HepG2 (cell line): ENCODE results near the gene GGA3. TPM values are rescaled to one million over a fixed set of nuclear protein-coding genes. Genes with fewer than 3 reads are reported as not detected.

Experiments used
- DNMT3B ChIP-seq: conservative IDR thresholded peaks from 2 replicates; pipeline ENCODE4 v1.6.1; 2016; ENCODE audit warnings: missing biosample characterization, control low read depth
- FOXK1 ChIP-seq: sonication (generic); formaldehyde crosslinking; IDR thresholded peaks from 2 replicates; pipeline ENCODE4 v1.4.0; 2020; ENCODE audit warnings: low read depth, missing genetic modification reagents, borderline replicate concordance
- HNF1A ChIP-seq, 2 experiments: sonication (generic) in 1 of 2; formaldehyde crosslinking in 1 of 2; IDR thresholded peaks; 2 replicates each; pipeline versions ENCODE4 v1.4.0 to v1.6.1; 2016 to 2020; ENCODE audit warnings: borderline replicate concordance in 1 of 2, low read depth in 1 of 2, mild to moderate bottlenecking in 1 of 2, missing genetic modification reagents in 1 of 2
- HOXA7 ChIP-seq: sonication (generic); formaldehyde crosslinking; IDR thresholded peaks from 2 replicates; pipeline ENCODE4 v1.8.1; 2022; ENCODE audit warnings: mild to moderate bottlenecking, missing genetic modification reagents, moderate library complexity
- MED1 ChIP-seq: sonication (generic); formaldehyde crosslinking; IDR thresholded peaks from 2 replicates; pipeline ENCODE4 v1.4.0; 2020; ENCODE audit warnings: missing genetic modification reagents
- NR1H2 ChIP-seq: sonication (generic); formaldehyde crosslinking; IDR thresholded peaks from 2 replicates; pipeline ENCODE4 v1.8.1; 2022; ENCODE audit warnings: low read depth, missing genetic modification reagents, borderline replicate concordance
- PPARG ChIP-seq: conservative IDR thresholded peaks from 2 replicates; pipeline ENCODE4 v1.6.1; 2016; ENCODE audit warnings: missing biosample characterization, missing genetic modification reagents
- PRDM15 ChIP-seq: sonication (generic); formaldehyde crosslinking; IDR thresholded peaks from 2 replicates; pipeline ENCODE4 v1.4.0; 2020; ENCODE audit warnings: missing genetic modification reagents
- TSC22D2 ChIP-seq: sonication (generic); formaldehyde crosslinking; IDR thresholded peaks from 2 replicates; pipeline ENCODE4 v1.5.1; 2020; ENCODE audit warnings: missing genetic modification reagents, mild to moderate bottlenecking, borderline replicate concordance
- XBP1 ChIP-seq: sonication (generic); formaldehyde crosslinking; IDR thresholded peaks from 2 replicates; pipeline ENCODE4 v1.5.0; 2020; ENCODE audit warnings: missing genetic modification reagents
- ZMYM2 ChIP-seq: sonication (generic); formaldehyde crosslinking; IDR thresholded peaks from 2 replicates; pipeline ENCODE4 v1.8.0; 2022; ENCODE audit warnings: mild to moderate bottlenecking, missing genetic modification reagents
- ZNF10 ChIP-seq: sonication (generic); formaldehyde crosslinking; IDR thresholded peaks from 2 replicates; pipeline ENCODE4 v1.4.0; 2020; ENCODE audit warnings: mild to moderate bottlenecking, low read depth, missing genetic modification reagents, borderline replicate concordance
- ZNF12 ChIP-seq: sonication (generic); formaldehyde crosslinking; IDR thresholded peaks from 2 replicates; pipeline ENCODE4 v1.5.0; 2020; ENCODE audit warnings: missing genetic modification reagents
- ZNF138 ChIP-seq: sonication (generic); formaldehyde crosslinking; IDR thresholded peaks from 2 replicates; pipeline ENCODE4 v1.5.0; 2020; ENCODE audit warnings: mild to moderate bottlenecking, low read depth, missing genetic modification reagents
- ZNF275 ChIP-seq: sonication (generic); formaldehyde crosslinking; IDR thresholded peaks from 2 replicates; pipeline ENCODE4 v1.8.0; 2022; ENCODE audit warnings: missing genetic modification reagents, mild to moderate bottlenecking, inconsistent platforms, borderline replicate concordance
- ZNF33B ChIP-seq: sonication (generic); formaldehyde crosslinking; IDR thresholded peaks from 2 replicates; pipeline ENCODE4 v1.5.1; 2020; ENCODE audit warnings: mild to moderate bottlenecking, missing genetic modification reagents
- ZNF557 ChIP-seq: sonication (generic); formaldehyde crosslinking; IDR thresholded peaks from 2 replicates; pipeline ENCODE4 v1.4.0; 2020; ENCODE audit warnings: missing genetic modification reagents
- ZNF724P ChIP-seq: sonication (generic); formaldehyde crosslinking; IDR thresholded peaks from 2 replicates; pipeline ENCODE4 v1.8.0; 2022; ENCODE audit warnings: missing genetic modification reagents, borderline replicate concordance
- ZSCAN20 ChIP-seq: sonication (generic); formaldehyde crosslinking; IDR thresholded peaks from 2 replicates; pipeline ENCODE4 v1.4.0; 2020; ENCODE audit warnings: missing genetic modification reagents, mild to moderate bottlenecking, borderline replicate concordance
- polyA plus RNA-seq, 8 experiments: library from polyadenylated mRNA; depleted of rRNA in 3 of 8; stranded (reverse) in 7 of 8; unstranded in 1 of 8; fragments of >200 nt; fragmentation: Illumina TruSeq in 4 of 8; extraction: Trizol in 4 of 8; gene quantifications; 2 replicates each; pipeline versions ENCODE4 v1.2.1 to v1.2.3, GENCODE V29; 2011 to 2016; ENCODE audit warnings: low read depth in 4 of 8, missing spikeins in 1 of 8, mixed read lengths in 1 of 8; ENCODE audit not compliant: insufficient read depth in 1 of 8
- total RNA-seq, 5 experiments: library from RNA; depleted of rRNA; stranded (reverse); fragments of >200 nt; fragmentation: Illumina TruSeq; extraction: Trizol; gene quantifications; 2 replicates each; pipeline ENCODE4 v1.2.3, GENCODE V29; 2016; ENCODE audit warnings: low read depth in 1 of 5

Gene GGA3
- total and polyA plus RNA-seq, 2 of the 13 experiments (the other 11 are each of a cell fraction or from before 2014, with no cell fraction given): 28.4 to 43.7 TPM

GRCh38 chr17:75289115-75289831 is 27.9 kb upstream of the GGA3 start, which contains the start of gene SLC25A19 (continued):
- TF ChIP-seq HNF1A (IDR thresholded peaks at IDR 0.05; ENCODE audit: low read depth): peak; percentile 50; the same call in 1 of the 2 replicates
- peak; percentile 42; the same call in 1 of the 2 replicates for TF ChIP-seq HNF1A (CRISPR knock-in tag; IDR thresholded peaks at IDR 0.05; ENCODE audit: borderline replicate concordance)
- no peak for TF ChIP-seq XBP1
- no peak; the same call in 1 of the 2 replicates for TF ChIP-seq PRDM15 (CRISPR knock-in tag)
- peak; percentile 92 for TF ChIP-seq FOXK1 (CRISPR knock-in tag)
- TF ChIP-seq DNMT3B (CRISPR knock-in tag): no peak
- no peak; the same call in 1 of the 2 replicates for TF ChIP-seq ZNF275 (CRISPR knock-in tag)
- peak; percentile 61; the same call in 1 of the 2 replicates for TF ChIP-seq PPARG (CRISPR knock-in tag)
- TF ChIP-seq ZNF557 (CRISPR knock-in tag): no peak
- no peak for TF ChIP-seq ZNF12
- peak; percentile 64 for TF ChIP-seq MED1 (CRISPR knock-in tag)
- TF ChIP-seq ZNF724P (CRISPR knock-in tag): 0 out of 2 replicates have a peak, but pooled peaks have one; percentile 46
- no peak; the same call in 1 of the 2 replicates for TF ChIP-seq NR1H2 (CRISPR knock-in tag)
- TF ChIP-seq ZMYM2: peak; percentile 81
- TF ChIP-seq HOXA7 (CRISPR knock-in tag): no peak
- TF ChIP-seq ZNF10: no peak
- no peak; the same call in 1 of the 2 replicates for TF ChIP-seq ZNF33B (CRISPR knock-in tag)
- TF ChIP-seq TSC22D2: no peak; the same call in 1 of the 2 replicates
- no peak for TF ChIP-seq ZSCAN20 (CRISPR knock-in tag)
- TF ChIP-seq ZNF138: no peak; the same call in 1 of the 2 replicates
